GM18511 (cell line): Measurements from ENCODE around the gene PCNX2.

Source experiments
- ATAC-seq: cut with Tn5 transposase; IDR thresholded peaks from one replicate; pipeline ENCODE4 v1.9.1; 2021; ENCODE audit warnings: mild to moderate bottlenecking, moderate library complexity; ENCODE audit not compliant: unreplicated experiment

The PCNX2 gene

GRCh38 chr1:232940262-232940661 is 355.3 kb downstream of the PCNX2 start:
- peak; percentile 61 for ATAC-seq

- ATAC-seq: no peak
Observed at GRCh38 chr1:232939748-232940147, 355.8 kb downstream of the PCNX2 start.

- ATAC-seq: no peak
Observed at GRCh38 chr1:232938926-232939325, 356.6 kb downstream of the PCNX2 start.

GRCh38 chr1:232937741-232938375 is 357.7 kb downstream of the PCNX2 start:
- ATAC-seq: no peak

GRCh38 chr1:232936941-232937340 is 358.6 kb downstream of the PCNX2 start:
- no peak for ATAC-seq
